ENCODE measurements around the gene FBLN1. TPM values are rescaled to one million over a fixed set of nuclear protein-coding genes. Genes with fewer than 3 reads are reported as not detected.

The FBLN1 gene
- polyA plus RNA-seq, 3 donors, result 0.03 to 0.17 TPM; not detected in 1

GRCh38 chr22:45507798-45508197 lies 5.1 kb downstream of the FBLN1 start:
- Histone ChIP-seq H2AFZ (ENCODE audit: insufficient read depth, low read depth, low read length, poor library complexity, severe bottlenecking) (no peak overlapping the region), H3K9ac (ENCODE audit: insufficient read depth, low read length, poor library complexity, severe bottlenecking) (no peak overlapping the region), H3K4me2 (replicated peaks; ENCODE audit: extremely low read depth, low read length, poor library complexity, severe bottlenecking) (no peak overlapping the region), H3K27me3 (ENCODE audit: control insufficient read depth in 2 of 2, insufficient read depth in 2 of 2, low read length in 2 of 2) (peaks cover 16 to 35% of the 10 kb centered on the region in 2 donors), H3K79me2 (ENCODE audit: insufficient read depth, low read length) (no peaks in the 10 kb centered on the region), H3K36me3 (replicated peaks in 1 of 2; ENCODE audit: control insufficient read depth in 1 of 2, insufficient read depth in 2 of 2, low read length in 2 of 2) (no peaks in the 10 kb centered on the region), H3K9me3 (replicated peaks in 1 of 2; ENCODE audit: control insufficient read depth in 1 of 2, insufficient read depth in 1 of 2, low read length in 2 of 2) (peaks cover 0 to 4% of the 10 kb centered on the region in 2 donors), H4K20me1 (ENCODE audit: insufficient read depth, low read length) (no peaks in the 10 kb centered on the region), H3K27ac (ENCODE audit: low read depth in 1 of 2, low read length in 2 of 2) (no peak overlapping the region), H3K4me3 (replicated peaks in 1 of 3; ENCODE audit: low read depth in 2 of 3, low read length in 3 of 3) (no peak overlapping the region), H3K4me1 (ENCODE audit: control insufficient read depth in 1 of 2, insufficient read depth in 2 of 2, low read length in 2 of 2) (peaks cover 4 to 9% of the 10 kb centered on the region in 2 donors)
- Mint-ChIP-seq H3K4me1 (peaks cover 10% of the 10 kb centered on the region), H3K4me3 (no peak overlapping the region), H3K36me3 (no peaks in the 10 kb centered on the region), H3K27me3 (ENCODE audit: low read depth in 3 of 3) (peaks cover 32 to 40% (median 39%) of the 10 kb centered on the region in 3 donors), H3K9me3 (peaks cover 0 to 3% (median 1%) of the 10 kb centered on the region in 7 donors), H3K27ac (no peak overlapping the region)
- DNase-seq, result no peak
- intact Hi-C loops (cut with micrococcal nuclease), result no loop called here
- 86% methylated on average over 2 of the region's 6 CpGs for WGBS (ENCODE audit: insufficient coverage)
- TF ChIP-seq, protein P1, sequence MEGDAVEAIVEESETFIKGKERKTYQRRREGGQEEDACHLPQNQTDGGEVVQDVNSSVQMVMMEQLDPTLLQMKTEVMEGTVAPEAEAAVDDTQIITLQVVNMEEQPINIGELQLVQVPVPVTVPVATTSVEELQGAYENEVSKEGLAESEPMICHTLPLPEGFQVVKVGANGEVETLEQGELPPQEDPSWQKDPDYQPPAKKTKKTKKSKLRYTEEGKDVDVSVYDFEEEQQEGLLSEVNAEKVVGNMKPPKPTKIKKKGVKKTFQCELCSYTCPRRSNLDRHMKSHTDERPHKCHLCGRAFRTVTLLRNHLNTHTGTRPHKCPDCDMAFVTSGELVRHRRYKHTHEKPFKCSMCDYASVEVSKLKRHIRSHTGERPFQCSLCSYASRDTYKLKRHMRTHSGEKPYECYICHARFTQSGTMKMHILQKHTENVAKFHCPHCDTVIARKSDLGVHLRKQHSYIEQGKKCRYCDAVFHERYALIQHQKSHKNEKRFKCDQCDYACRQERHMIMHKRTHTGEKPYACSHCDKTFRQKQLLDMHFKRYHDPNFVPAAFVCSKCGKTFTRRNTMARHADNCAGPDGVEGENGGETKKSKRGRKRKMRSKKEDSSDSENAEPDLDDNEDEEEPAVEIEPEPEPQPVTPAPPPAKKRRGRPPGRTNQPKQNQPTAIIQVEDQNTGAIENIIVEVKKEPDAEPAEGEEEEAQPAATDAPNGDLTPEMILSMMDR (IDR thresholded peaks at IDR 0.05), result no peak

GRCh38 chr22:45508814-45509213 lies 6.1 kb downstream of the FBLN1 start:
- Mint-ChIP-seq H3K36me3 (no peaks in the 10 kb centered on the region), H3K27ac (no peak overlapping the region), H3K4me3 (no peak overlapping the region), H3K27me3 (ENCODE audit: low read depth in 3 of 3) (peaks cover 26 to 32% (median 29%) of the 10 kb centered on the region in 3 donors), H3K4me1 (peaks cover 10% of the 10 kb centered on the region), H3K9me3 (peaks cover 0 to 3% (median 0%) of the 10 kb centered on the region in 7 donors)
- H3K4me3 ChIP-seq (replicated peaks in 1 of 3; ENCODE audit: low read depth in 2 of 3, low read length in 3 of 3), result no peak overlapping the region
- no peaks in the 10 kb centered on the region for H4K20me1 ChIP-seq (ENCODE audit: insufficient read depth, low read length)
- WGBS (ENCODE audit: insufficient coverage), result 88% methylated on average over 4 of the region's 4 CpGs
- H2AFZ ChIP-seq (ENCODE audit: insufficient read depth, low read depth, low read length, poor library complexity, severe bottlenecking), result no peak overlapping the region
- peaks cover 9 to 26% of the 10 kb centered on the region in 2 donors for H3K27me3 ChIP-seq (ENCODE audit: control insufficient read depth in 2 of 2, insufficient read depth in 2 of 2, low read length in 2 of 2)
- no peak overlapping the region for H3K27ac ChIP-seq (ENCODE audit: low read depth in 1 of 2, low read length in 2 of 2)
- H3K4me2 ChIP-seq (replicated peaks; ENCODE audit: extremely low read depth, low read length, poor library complexity, severe bottlenecking), result no peak overlapping the region
- no peak overlapping the region for H3K9ac ChIP-seq (ENCODE audit: insufficient read depth, low read length, poor library complexity, severe bottlenecking)
- no peaks in the 10 kb centered on the region for H3K79me2 ChIP-seq (ENCODE audit: insufficient read depth, low read length)
- H3K9me3 ChIP-seq (replicated peaks in 1 of 2; ENCODE audit: control insufficient read depth in 1 of 2, insufficient read depth in 1 of 2, low read length in 2 of 2), result no peaks in the 10 kb centered on the region
- intact Hi-C loops (cut with micrococcal nuclease), result no loop called here
- no peaks in the 10 kb centered on the region for H3K36me3 ChIP-seq (replicated peaks in 1 of 2; ENCODE audit: control insufficient read depth in 1 of 2, insufficient read depth in 2 of 2, low read length in 2 of 2)
- peaks cover 0 to 9% of the 10 kb centered on the region in 2 donors for H3K4me1 ChIP-seq (ENCODE audit: control insufficient read depth in 1 of 2, insufficient read depth in 2 of 2, low read length in 2 of 2)
- DNase-seq, result no peak
- TF ChIP-seq, protein P1 (IDR thresholded peaks at IDR 0.05), result no peak

All from CD14-positive monocyte (primary cell).